Activated T-cell treated with anti-CD3 and anti-CD28 coated beads, Interleukin-2, amount 50 U/mL, for 72 hours (primary cell): ENCODE measurements around the gene FAM25G. TPM values are rescaled to one million over a fixed set of nuclear protein-coding genes. Genes with fewer than 3 reads are reported as not detected.

Experiments used
- total RNA-seq, 2 donors: library from RNA; stranded (reverse); gene quantifications; one replicate each; pipeline ENCODE4 v1.2.3, GENCODE V29; 2022

Gene FAM25G
- total RNA-seq, 2 donors from 2014 or later: not detected

Other genes starting within 250 kb of the FAM25G start
- gene GDF10, start 191.5 kb downstream of the FAM25G start, total RNA-seq: under 1 TPM; 0.19 TPM
- not detected for gene GDF2, start 169.2 kb downstream of the FAM25G start, total RNA-seq
- not detected for gene RBP3, start 143.3 kb downstream of the FAM25G start, total RNA-seq
- gene ZNF488, start 107.4 kb downstream of the FAM25G start, total RNA-seq: under 1 TPM; 0.36 to 0.46 TPM
- not detected for gene ANXA8, start 7.6 kb downstream of the FAM25G start, total RNA-seq
- 1 to 10 TPM; 7.0 to 7.2 TPM for gene AGAP9, start 31.9 kb upstream of the FAM25G start, total RNA-seq